NCI-H1930 (cell line): ENCODE results near the gene HMGCS2.

Source experiments
- DNase-seq, 2 experiments: peaks; one replicate each; lab custom pipeline; 2025; lab: John Stamatoyannopoulos, UW

HMGCS2 gene

GRCh38 chr1:119768778-119769177, at the start of gene HMGCS2:
Gene HMGCS2 (minus strand): TSS chr1:119768905. CDS start chr1:119768844, 61 bp downstream.
- DNase-seq, result no peak

- no peak for DNase-seq
These were observed 49.5 kb upstream of the HMGCS2 start for GRCh38 chr1:119818181-119818580.

- DNase-seq, result no peak
These were observed 47.7 kb upstream of the HMGCS2 start for GRCh38 chr1:119816407-119816806.

GRCh38 chr1:119815928-119816327, 47.2 kb upstream of the HMGCS2 start:
- DNase-seq, result no peak

GRCh38 chr1:119815361-119815760, 46.7 kb upstream of the HMGCS2 start:
- no peak for DNase-seq

GRCh38 chr1:119814288-119814687, 45.6 kb upstream of the HMGCS2 start:
- no peak for DNase-seq

- no peak for DNase-seq
These were observed 43.4 kb upstream of the HMGCS2 start for GRCh38 chr1:119811985-119812557.

- no peak for DNase-seq
These were observed 42.7 kb upstream of the HMGCS2 start, which contains the start of gene REG4 for GRCh38 chr1:119811387-119811786. Gene REG4 (minus strand): TSS chr1:119811460. CDS start chr1:119808769, 2,691 bp downstream.

- peak; percentile 19 to 28 for DNase-seq
These were observed 40.4 kb upstream of the HMGCS2 start for GRCh38 chr1:119808972-119809550.

GRCh38 chr1:119808491-119808890, 39.8 kb upstream of the HMGCS2 start:
- no peak for DNase-seq

GRCh38 chr1:119806489-119806888, 37.8 kb upstream of the HMGCS2 start:
- DNase-seq, result no peak

- DNase-seq, result no peak
These were observed 37.0 kb upstream of the HMGCS2 start for GRCh38 chr1:119805746-119806145.

GRCh38 chr1:119805247-119805646, 36.5 kb upstream of the HMGCS2 start:
- no peak for DNase-seq

GRCh38 chr1:119799599-119800177, 31.0 kb upstream of the HMGCS2 start:
- DNase-seq, result no peak

- DNase-seq, result no peak
These were observed 30.3 kb upstream of the HMGCS2 start for GRCh38 chr1:119799003-119799402.

GRCh38 chr1:119797606-119798005, 28.9 kb upstream of the HMGCS2 start:
- DNase-seq, result no peak

- DNase-seq, result no peak
These were observed 28.5 kb upstream of the HMGCS2 start for GRCh38 chr1:119797162-119797561.

GRCh38 chr1:119795261-119796200, 26.8 kb upstream of the HMGCS2 start:
- no peak for DNase-seq

- no peak for DNase-seq
These were observed 26.2 kb upstream of the HMGCS2 start for GRCh38 chr1:119794876-119795240.

- no peak for DNase-seq
These were observed 25.6 kb upstream of the HMGCS2 start for GRCh38 chr1:119794230-119794875.

- DNase-seq, result no peak
These were observed 22.7 kb upstream of the HMGCS2 start for GRCh38 chr1:119791377-119791776.
